ENCODE measurements around the gene MYLK2.

DNA sequence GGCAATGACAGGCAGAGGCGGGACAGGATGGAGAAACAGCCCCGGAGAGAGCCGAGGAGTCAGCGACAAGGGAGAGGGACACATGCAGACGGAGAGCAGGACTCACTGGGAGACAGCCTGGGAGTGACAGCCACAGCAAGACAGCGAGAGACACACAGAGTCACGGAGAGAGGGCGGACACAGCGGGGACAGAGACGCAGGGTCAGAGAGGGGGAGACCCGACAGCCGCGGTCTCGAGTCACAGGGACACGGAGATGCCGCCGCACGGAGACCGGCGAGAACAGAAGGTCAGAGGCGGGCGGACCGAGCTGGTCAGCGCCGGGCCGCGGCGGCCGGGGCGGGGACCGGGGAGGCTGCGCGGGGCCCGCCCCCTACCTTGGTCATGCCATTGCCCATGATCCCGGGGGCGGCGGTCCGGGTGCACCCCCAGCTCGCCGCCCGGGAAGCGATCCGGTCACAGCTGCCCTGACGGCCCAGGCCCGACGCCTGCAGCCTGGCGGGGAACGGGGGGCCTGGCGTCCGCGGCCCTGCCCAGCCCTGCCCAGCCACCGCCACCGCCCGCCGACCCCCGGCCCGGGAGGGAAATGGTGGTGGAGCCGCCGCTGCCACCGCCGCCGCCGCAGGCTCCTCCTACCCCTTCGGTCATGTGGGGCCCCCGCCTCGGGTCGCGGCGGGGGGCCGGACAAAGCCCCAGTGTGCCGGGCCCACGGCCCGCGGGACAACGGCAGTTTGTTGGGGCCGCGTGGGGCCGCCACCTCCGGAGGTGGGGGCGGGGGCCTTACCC is 51.0 kb downstream of the MYLK2 start, which contains the start of the genes DUSP15 and TTLL9:
- TF ChIP-seq, protein P1, sequence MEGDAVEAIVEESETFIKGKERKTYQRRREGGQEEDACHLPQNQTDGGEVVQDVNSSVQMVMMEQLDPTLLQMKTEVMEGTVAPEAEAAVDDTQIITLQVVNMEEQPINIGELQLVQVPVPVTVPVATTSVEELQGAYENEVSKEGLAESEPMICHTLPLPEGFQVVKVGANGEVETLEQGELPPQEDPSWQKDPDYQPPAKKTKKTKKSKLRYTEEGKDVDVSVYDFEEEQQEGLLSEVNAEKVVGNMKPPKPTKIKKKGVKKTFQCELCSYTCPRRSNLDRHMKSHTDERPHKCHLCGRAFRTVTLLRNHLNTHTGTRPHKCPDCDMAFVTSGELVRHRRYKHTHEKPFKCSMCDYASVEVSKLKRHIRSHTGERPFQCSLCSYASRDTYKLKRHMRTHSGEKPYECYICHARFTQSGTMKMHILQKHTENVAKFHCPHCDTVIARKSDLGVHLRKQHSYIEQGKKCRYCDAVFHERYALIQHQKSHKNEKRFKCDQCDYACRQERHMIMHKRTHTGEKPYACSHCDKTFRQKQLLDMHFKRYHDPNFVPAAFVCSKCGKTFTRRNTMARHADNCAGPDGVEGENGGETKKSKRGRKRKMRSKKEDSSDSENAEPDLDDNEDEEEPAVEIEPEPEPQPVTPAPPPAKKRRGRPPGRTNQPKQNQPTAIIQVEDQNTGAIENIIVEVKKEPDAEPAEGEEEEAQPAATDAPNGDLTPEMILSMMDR (IDR thresholded peaks at IDR 0.05): no peak
- TF ChIP-seq POLR2A (IDR thresholded peaks at IDR 0.05): no peak
